DOHH2 (cell line): ENCODE data around the gene APOA1.

Experiments used
- H3F3A ChIP-seq: fragments of 200-600 bp; sonication (generic), shearing (Covaris generic); 2 replicates; pipeline ENCODE4 v1.6.0; 2016; ENCODE audit warnings: antibody characterized with exemption, mild to moderate bottlenecking; ENCODE audit not compliant: control insufficient read depth, insufficient read depth
- H3K27ac ChIP-seq: fragments of 200-600 bp; sonication (generic); 2 replicates; pipeline ENCODE4 v1.5.1; 2014; ENCODE audit warnings: low read depth, mild to moderate bottlenecking, low read length, moderate library complexity
- H3K27me3 ChIP-seq: fragments of 200-600 bp; sonication (generic); 2 replicates; pipeline ENCODE4 v1.6.1; 2014; ENCODE audit warnings: mild to moderate bottlenecking, low read length, mixed read lengths; ENCODE audit not compliant: control insufficient read depth
- H3K36me3 ChIP-seq: fragments of 200-600 bp; sonication (generic); 2 replicates; pipeline ENCODE4 v1.6.1; 2014; ENCODE audit warnings: mild to moderate bottlenecking, low read length, moderate library complexity, mixed read lengths; ENCODE audit not compliant: control insufficient read depth
- H3K4me1 ChIP-seq: fragments of 200-600 bp; sonication (generic); 2 replicates; pipeline ENCODE4 v1.6.1; 2014; ENCODE audit warnings: mild to moderate bottlenecking, low read length, mixed read lengths; ENCODE audit not compliant: control insufficient read depth
- H3K4me2 ChIP-seq: fragments of 200-600 bp; sonication (generic); 2 replicates; pipeline ENCODE4 v1.6.0; 2014; ENCODE audit warnings: mild to moderate bottlenecking, low read length, moderate library complexity
- H3K4me3 ChIP-seq: fragments of 200-600 bp; sonication (generic); 2 replicates; pipeline ENCODE4 v1.5.1; 2014; ENCODE audit warnings: mild to moderate bottlenecking, low read length, mixed read lengths
- H3K79me2 ChIP-seq: fragments of 200-600 bp; sonication (generic); 2 replicates; pipeline ENCODE4 v1.6.1; 2014; ENCODE audit warnings: mild to moderate bottlenecking, low read length, mixed read lengths; ENCODE audit not compliant: control insufficient read depth
- H3K9me2 ChIP-seq: fragments of 200-600 bp; sonication (generic); replicated peaks from 2 replicates; pipeline ENCODE4 v1.6.1; 2014; ENCODE audit warnings: mild to moderate bottlenecking, low read length, mixed read lengths; ENCODE audit not compliant: control insufficient read depth
- H3K9me3 ChIP-seq: fragments of 200-600 bp; sonication (generic); 2 replicates; pipeline ENCODE4 v1.6.1; 2014; ENCODE audit warnings: antibody characterized with exemption, low read length, mixed read lengths; ENCODE audit not compliant: control insufficient read depth, insufficient read depth
- H4K20me1 ChIP-seq: fragments of 200-600 bp; sonication (generic); 2 replicates; pipeline ENCODE4 v1.6.0; 2014; ENCODE audit warnings: low read depth, mild to moderate bottlenecking, antibody characterized with exemption, low read length, moderate library complexity; ENCODE audit not compliant: control insufficient read depth, insufficient read depth
- EZH2phosphoT487 ChIP-seq: fragments of 200-600 bp; sonication (generic); IDR thresholded peaks from 2 replicates; pipeline ENCODE4 v1.6.1; 2017; ENCODE audit warnings: borderline replicate concordance, mild to moderate bottlenecking, antibody characterized with exemption, low read length, moderate library complexity, mixed read lengths
- TF ChIP-seq, protein P1 (sequence below): fragments of 200-600 bp; sonication (generic); IDR thresholded peaks from one replicate; pipeline ENCODE4 v1.5.1; 2014; ENCODE audit warnings: antibody characterized with exemption, mild to moderate bottlenecking, low read depth, low read length; ENCODE audit not compliant: poor library complexity, severe bottlenecking

APOA1 gene

GRCh38 chr11:116826751-116827431 is 10.5 kb downstream of the APOA1 start:
- Histone ChIP-seq H3K36me3 (no peaks in the 10 kb centered on the region), H3K27me3 (no peaks in the 10 kb centered on the region), H3K79me2 (no peaks in the 10 kb centered on the region), H3K4me2 (no peak overlapping the region), H3K9me3 (no peaks in the 10 kb centered on the region), H3K9me2 (no peaks in the 10 kb centered on the region), H3K4me1 (no peaks in the 10 kb centered on the region), H4K20me1 (no peaks in the 10 kb centered on the region), H3F3A (no peaks in the 10 kb centered on the region), H3K27ac (no peak overlapping the region), H3K4me3 (no peak overlapping the region)
- TF ChIP-seq, protein P1, sequence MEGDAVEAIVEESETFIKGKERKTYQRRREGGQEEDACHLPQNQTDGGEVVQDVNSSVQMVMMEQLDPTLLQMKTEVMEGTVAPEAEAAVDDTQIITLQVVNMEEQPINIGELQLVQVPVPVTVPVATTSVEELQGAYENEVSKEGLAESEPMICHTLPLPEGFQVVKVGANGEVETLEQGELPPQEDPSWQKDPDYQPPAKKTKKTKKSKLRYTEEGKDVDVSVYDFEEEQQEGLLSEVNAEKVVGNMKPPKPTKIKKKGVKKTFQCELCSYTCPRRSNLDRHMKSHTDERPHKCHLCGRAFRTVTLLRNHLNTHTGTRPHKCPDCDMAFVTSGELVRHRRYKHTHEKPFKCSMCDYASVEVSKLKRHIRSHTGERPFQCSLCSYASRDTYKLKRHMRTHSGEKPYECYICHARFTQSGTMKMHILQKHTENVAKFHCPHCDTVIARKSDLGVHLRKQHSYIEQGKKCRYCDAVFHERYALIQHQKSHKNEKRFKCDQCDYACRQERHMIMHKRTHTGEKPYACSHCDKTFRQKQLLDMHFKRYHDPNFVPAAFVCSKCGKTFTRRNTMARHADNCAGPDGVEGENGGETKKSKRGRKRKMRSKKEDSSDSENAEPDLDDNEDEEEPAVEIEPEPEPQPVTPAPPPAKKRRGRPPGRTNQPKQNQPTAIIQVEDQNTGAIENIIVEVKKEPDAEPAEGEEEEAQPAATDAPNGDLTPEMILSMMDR = no peak
- TF ChIP-seq EZH2phosphoT487 = no peak

DNA sequence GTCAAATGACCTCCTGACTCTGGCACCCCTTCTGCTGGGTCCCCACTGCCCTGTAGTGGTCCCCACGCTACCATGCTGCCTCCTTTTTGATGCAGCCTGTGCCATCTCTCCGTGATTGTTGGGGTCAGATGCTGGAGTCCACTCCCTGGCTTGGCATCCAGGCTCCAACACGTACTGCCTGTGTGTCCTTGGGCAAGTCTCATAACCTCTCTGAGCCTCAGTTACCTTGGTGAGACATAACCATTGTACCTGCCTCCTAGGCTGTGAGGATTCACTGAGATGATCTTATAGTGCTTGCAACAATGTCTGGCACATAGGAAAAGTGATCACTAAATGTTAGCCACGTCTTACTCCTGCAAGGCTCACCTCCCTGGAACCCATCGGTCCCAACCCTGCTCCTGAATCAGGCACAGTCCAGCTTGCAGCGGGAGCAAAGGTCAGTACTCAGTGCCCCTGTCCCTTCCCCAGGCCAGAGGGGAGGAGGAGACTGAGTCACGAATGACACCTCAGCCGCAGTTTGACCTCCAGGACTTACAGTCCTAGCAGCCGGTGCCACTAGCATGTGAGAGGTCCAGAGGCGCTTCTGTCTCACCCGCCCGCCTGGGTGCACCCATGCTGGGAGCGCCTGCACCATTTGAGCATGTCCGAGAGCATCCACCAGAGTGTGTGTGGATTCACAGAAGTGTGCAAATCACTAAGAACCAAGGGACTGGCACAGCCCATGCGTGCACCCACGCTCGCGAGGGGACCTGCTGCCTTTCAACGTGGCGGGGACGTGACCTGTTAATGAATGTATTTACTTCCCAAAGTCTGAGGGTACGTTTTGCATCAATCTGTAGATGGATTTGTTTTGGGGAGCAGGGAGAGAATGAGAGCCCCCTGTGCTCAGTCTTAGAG is 11.3 kb downstream of the APOA1 start:
- Histone ChIP-seq H3K36me3 (no peaks in the 10 kb centered on the region), H3K4me2 (no peak overlapping the region), H3K4me1 (no peaks in the 10 kb centered on the region), H4K20me1 (no peaks in the 10 kb centered on the region), H3K9me3 (no peaks in the 10 kb centered on the region), H3K27ac (no peak overlapping the region), H3F3A (no peaks in the 10 kb centered on the region), H3K27me3 (no peaks in the 10 kb centered on the region), H3K9me2 (no peaks in the 10 kb centered on the region), H3K4me3 (no peak overlapping the region), H3K79me2 (no peaks in the 10 kb centered on the region)
- no peak for TF ChIP-seq EZH2phosphoT487
- TF ChIP-seq, protein P1 = no peak

DNA sequence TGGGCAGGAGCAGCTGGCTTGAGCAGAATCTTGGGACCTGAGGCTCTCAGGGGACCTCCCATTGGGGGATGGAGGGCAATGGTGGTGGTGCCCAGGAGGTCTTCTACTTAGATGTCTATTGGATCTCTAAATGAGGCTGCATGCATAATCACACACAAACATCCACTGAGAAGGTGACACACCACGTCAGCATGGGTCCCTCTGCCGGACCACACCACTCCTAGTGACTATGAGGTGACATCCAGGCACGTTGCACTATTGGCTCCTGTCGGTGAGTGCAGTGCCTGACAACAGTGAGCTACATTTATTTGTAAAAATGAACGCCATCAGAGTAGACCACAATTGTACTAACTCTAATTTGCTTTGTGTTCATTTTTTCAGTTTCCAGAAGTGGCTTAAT is 12.0 kb downstream of the APOA1 start:
- Histone ChIP-seq H3K27me3 (no peaks in the 10 kb centered on the region), H4K20me1 (no peaks in the 10 kb centered on the region), H3K9me3 (no peaks in the 10 kb centered on the region), H3K79me2 (no peaks in the 10 kb centered on the region), H3K4me1 (no peaks in the 10 kb centered on the region), H3K9me2 (no peaks in the 10 kb centered on the region), H3K4me2 (no peak overlapping the region), H3K27ac (no peak overlapping the region), H3K4me3 (no peak overlapping the region), H3F3A (no peaks in the 10 kb centered on the region), H3K36me3 (no peaks in the 10 kb centered on the region)
- TF ChIP-seq, protein P1 = no peak
- TF ChIP-seq EZH2phosphoT487 = no peak
